HG03520 (cell line): Measurements from ENCODE around the gene SLC9A3.

Source experiments
- ATAC-seq: cut with Tn5 transposase; IDR thresholded peaks from one replicate; pipeline ENCODE4 v1.9.1; 2021; ENCODE audit warnings: mild to moderate bottlenecking, moderate library complexity; ENCODE audit not compliant: unreplicated experiment

Gene SLC9A3

GRCh38 chr5:448061-448765 is 76.0 kb downstream of the SLC9A3 start:
- ATAC-seq, result no peak

GRCh38 chr5:447501-447900 is 76.7 kb downstream of the SLC9A3 start:
- ATAC-seq, result no peak

- ATAC-seq, result no peak
These were observed 77.4 kb downstream of the SLC9A3 start for GRCh38 chr5:446883-447263.

GRCh38 chr5:446066-446882 is 78.0 kb downstream of the SLC9A3 start:
- ATAC-seq, result no peak

DNA sequence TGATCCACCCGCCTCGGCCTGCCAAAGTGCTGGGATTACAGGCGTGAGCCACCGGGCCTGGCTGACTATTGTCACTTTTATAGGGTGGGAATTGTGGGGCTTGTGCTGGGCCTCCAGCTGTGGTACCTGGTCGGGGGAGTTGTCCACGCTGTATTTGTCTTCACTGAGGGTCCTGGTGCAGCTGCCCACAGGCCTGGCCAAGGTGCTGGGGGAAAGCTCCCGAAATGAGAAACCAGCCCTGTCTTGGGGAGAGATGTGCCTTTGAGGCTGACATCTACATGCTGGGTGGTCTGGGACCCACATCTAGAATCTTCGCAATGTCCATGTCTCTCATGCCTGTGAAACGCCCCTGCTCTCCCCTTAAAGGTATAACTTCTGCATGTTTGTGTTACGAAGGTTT is 78.7 kb downstream of the SLC9A3 start:
- ATAC-seq, result no peak

GRCh38 chr5:444226-444625 is 80.0 kb downstream of the SLC9A3 start:
- no peak for ATAC-seq

GRCh38 chr5:443239-444151 is 80.8 kb downstream of the SLC9A3 start:
- ATAC-seq, result peak; percentile 19

- peak; percentile 86 for ATAC-seq
These were observed 81.7 kb downstream of the SLC9A3 start, which contains the start of gene EXOC3 for GRCh38 chr5:442335-443238. Gene EXOC3, plus strand, starts transcription at chr5:443176. Its CDS starts 3,030 bp downstream, at chr5:446206.

GRCh38 chr5:441996-442334 is 82.3 kb downstream of the SLC9A3 start:
- ATAC-seq, result no peak

GRCh38 chr5:440401-441201 is 83.6 kb downstream of the SLC9A3 start:
- ATAC-seq, result no peak

DNA sequence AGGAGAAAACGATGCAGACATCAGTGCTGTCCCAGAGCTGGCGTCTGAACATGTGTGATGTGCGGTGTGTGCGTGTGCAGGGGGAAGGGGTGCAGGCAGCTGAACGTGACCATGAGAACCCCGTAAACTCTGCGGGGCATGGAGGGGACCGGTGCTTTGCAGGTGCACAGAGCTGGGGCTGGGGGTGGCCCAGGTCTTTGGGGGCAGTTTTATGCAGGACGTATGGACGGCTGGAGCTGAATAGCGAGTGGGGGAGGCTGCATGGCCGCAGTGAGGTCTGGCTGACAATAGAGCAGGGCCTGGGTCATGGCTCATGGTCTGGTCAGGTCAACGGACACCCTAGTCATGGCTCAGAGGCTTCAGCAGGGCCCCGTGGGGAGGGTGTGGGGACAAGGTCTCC is 84.6 kb downstream of the SLC9A3 start:
- ATAC-seq, result no peak

- no peak for ATAC-seq
These were observed 85.1 kb downstream of the SLC9A3 start for GRCh38 chr5:439181-439580.

- ATAC-seq, result no peak
These were observed 85.7 kb downstream of the SLC9A3 start for GRCh38 chr5:438481-438981.

GRCh38 chr5:437281-437771 is 86.9 kb downstream of the SLC9A3 start:
- no peak for ATAC-seq

GRCh38 chr5:436641-436975 is 87.6 kb downstream of the SLC9A3 start:
- ATAC-seq, result no peak

DNA sequence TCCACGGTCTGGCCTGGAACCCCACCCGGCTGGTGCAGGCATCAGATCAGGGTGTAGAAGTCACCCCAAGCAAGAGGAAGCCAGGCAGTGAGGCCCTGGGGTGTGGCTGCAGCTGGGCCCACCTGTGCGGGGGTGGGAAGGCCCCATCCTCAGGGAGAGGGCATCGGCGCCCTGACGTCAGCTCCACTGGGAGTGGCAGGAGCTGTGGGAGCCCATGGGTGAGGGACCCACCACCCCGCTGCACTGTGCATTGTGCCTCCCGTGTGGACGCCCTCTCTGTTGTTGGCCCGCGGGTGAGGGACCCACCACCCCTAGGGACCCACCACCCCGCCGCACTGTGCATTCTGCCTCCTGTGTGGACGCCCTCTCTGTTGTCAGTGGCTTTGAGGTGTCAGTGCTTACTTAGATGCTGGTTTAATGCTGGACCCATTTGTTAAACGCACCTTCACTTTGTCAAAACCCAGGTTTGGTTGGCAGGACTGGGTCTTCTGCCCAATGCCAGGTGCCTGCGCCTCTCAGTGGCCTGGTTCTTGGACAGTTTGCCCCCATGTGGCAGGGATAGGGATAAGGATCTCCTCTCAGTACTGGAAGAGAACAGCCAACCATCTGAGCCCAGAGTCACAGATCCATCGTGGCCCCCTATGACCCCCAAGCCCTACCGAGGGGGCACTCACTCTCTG is 88.1 kb downstream of the SLC9A3 start:
- no peak for ATAC-seq

DNA sequence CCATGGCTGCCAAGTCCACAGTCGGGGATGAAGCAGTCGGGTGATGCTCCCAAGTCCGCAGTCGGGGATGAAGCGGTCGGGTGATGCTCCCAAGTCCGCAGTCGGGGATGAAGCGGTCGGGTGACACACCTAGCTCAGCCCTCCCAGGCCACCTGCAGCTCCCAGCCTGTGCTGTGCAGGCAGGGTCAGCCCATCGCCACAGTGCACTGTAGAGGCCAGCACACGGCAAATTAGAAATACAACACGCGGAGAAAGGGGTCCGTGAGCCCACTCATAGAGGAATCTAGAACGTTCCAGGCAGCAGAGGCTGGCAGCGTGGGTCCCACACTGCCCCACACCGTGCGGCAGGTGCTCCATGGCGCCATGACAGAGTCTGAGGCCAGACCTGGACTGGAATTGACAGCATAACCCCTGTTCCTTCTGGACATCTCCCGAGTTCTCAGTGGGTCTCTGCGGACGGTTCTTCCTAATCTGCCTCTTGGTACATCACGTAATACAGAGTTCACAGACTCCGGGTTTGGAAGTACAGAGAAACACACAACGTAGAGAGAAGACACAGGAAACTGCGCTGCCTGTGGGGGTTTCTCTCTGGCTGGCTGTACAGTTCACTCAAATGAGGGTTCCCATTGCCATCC is 89.0 kb downstream of the SLC9A3 start:
- ATAC-seq, result no peak

DNA sequence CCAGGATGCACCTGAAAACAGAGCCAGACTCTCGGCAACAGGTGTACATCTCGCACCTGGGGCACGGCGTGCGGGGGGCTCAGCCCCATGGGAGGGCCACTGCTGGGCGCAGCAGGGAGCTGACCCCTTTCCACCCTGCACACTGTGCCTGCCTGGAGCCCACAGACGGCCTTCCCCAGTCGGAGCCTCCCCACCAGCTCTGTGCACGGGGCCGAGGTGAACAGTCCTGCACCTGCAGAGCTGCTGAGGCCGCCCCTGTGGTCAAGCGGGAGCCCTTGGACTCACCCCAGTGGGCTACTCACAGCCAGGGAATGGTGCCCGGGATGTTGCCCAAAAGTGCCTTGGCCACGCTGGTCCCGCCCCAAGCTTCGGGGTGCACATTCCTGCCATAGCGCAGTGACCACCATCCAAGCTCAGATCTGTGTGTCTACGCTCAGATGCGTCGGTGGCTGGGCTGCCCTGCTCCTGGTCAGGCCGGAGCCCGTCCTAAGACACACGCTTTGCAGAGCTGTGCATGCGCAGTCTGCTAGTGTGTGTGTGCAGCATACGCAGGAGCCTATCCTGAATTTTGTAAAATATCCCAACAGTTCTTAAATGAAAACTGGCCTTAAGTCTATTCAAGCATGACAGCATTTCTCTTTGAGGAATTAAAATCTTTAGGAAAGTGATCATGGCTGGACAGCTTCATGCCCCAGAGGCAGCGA is 89.7 kb downstream of the SLC9A3 start:
- ATAC-seq, result no peak
